Loucy (cell line): ENCODE results near the gene PGD.

Experiments
- H2AFZ ChIP-seq: fragments of 200-600 bp; sonication (generic); 2 replicates; pipeline ENCODE4 v1.6.0; 2016; ENCODE audit warnings: antibody characterized with exemption, mild to moderate bottlenecking, low read length, moderate library complexity
- H3F3A ChIP-seq: fragments of 200-600 bp; 2 replicates; pipeline ENCODE4 v1.6.0; 2016; ENCODE audit warnings: antibody characterized with exemption, low read depth, mild to moderate bottlenecking
- H3K27me3 ChIP-seq: fragments of 200-600 bp; sonication (generic); 2 replicates; pipeline ENCODE4 v1.6.1; 2014; ENCODE audit warnings: low read length, mild to moderate bottlenecking; ENCODE audit not compliant: insufficient read depth, poor library complexity, severe bottlenecking
- H3K36me3 ChIP-seq: fragments of 200-600 bp; sonication (generic); 2 replicates; pipeline ENCODE4 v1.6.1; 2016; ENCODE audit warnings: low read length; ENCODE audit not compliant: insufficient read depth
- H3K4me1 ChIP-seq: fragments of 200-600 bp; sonication (generic); 2 replicates; pipeline ENCODE4 v1.5.1; 2014; ENCODE audit warnings: low read length, mild to moderate bottlenecking; ENCODE audit not compliant: insufficient read depth, poor library complexity, severe bottlenecking
- H3K4me2 ChIP-seq: fragments of 200-600 bp; sonication (generic); 2 replicates; pipeline ENCODE4 v1.6.0; 2014; ENCODE audit warnings: antibody characterized with exemption, low read length, low read depth, mild to moderate bottlenecking; ENCODE audit not compliant: poor library complexity, severe bottlenecking
- H3K4me3 ChIP-seq: fragments of 200-600 bp; sonication (generic); 2 replicates; pipeline ENCODE4 v1.5.1; 2014; ENCODE audit warnings: low read length, mild to moderate bottlenecking, mixed read lengths; ENCODE audit not compliant: poor library complexity, severe bottlenecking
- H3K79me2 ChIP-seq: fragments of 200-600 bp; sonication (generic); 2 replicates; pipeline ENCODE4 v1.6.1; 2014; ENCODE audit warnings: low read length; ENCODE audit not compliant: insufficient read depth
- H3K9ac ChIP-seq: fragments of 200-600 bp; sonication (generic); 2 replicates; pipeline ENCODE4 v1.6.0; 2014; ENCODE audit warnings: mild to moderate bottlenecking, low read depth, low read length, moderate library complexity; ENCODE audit not compliant: poor library complexity, severe bottlenecking
- H3K9me2 ChIP-seq: fragments of 200-600 bp; sonication (generic); replicated peaks from 2 replicates; pipeline ENCODE4 v1.6.1; 2016; ENCODE audit warnings: low read depth, low read length, mixed read lengths
- H3K9me3 ChIP-seq: fragments of 200-600 bp; sonication (generic); 2 replicates; pipeline ENCODE4 v1.6.1; 2014; ENCODE audit warnings: mild to moderate bottlenecking, antibody characterized with exemption, low read length, low read depth; ENCODE audit not compliant: insufficient read depth
- H4K20me1 ChIP-seq: fragments of 200-600 bp; sonication (generic); 2 replicates; pipeline ENCODE4 v1.6.0; 2014; ENCODE audit warnings: antibody characterized with exemption, low read length, mild to moderate bottlenecking; ENCODE audit not compliant: insufficient read depth, poor library complexity, severe bottlenecking
- EZH2phosphoT487 ChIP-seq: fragments of 200-600 bp; IDR thresholded peaks from 2 replicates; pipeline ENCODE4 v1.6.1; 2018; ENCODE audit warnings: antibody characterized with exemption, mild to moderate bottlenecking, moderate library complexity, borderline replicate concordance
- TF ChIP-seq, protein P1 (sequence below): fragments of 200-600 bp; sonication (generic); conservative IDR thresholded peaks from 2 replicates; pipeline ENCODE4 v1.5.1; 2014; ENCODE audit warnings: mild to moderate bottlenecking, antibody characterized with exemption, low read length

PGD gene

DNA sequence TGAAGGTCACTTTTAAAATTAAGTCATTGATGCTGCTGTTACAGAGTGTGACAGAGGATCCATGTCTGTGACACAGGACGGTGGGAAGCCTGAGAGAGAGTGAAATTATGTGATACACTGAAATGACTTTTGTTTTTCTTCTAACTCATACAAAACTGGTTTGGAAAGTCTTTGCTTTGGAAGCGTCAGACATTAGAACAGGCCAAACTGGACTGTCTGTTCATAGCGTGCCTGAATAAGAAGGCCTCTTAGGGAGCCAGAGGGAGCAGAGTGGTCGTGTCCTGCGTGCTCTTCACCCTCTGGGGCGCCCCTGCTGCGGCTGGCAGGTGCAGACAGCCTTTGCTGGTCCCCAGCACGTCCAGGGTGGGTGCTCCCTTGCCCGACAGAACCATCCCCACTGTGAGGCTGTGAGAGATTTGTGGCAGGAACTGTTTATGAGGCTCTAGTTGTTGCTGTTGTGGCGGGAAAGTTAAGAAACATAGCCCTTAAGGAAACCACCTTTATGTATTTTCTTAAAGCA lies 19.7 kb upstream of the PGD start:
- Histone ChIP-seq H2AFZ (no peak overlapping the region), H3K79me2 (no peaks in the 10 kb centered on the region), H3K4me1 (no peaks in the 10 kb centered on the region), H3K4me2 (no peak overlapping the region), H3K9ac (no peak overlapping the region), H3K36me3 (peaks cover 22% of the 10 kb centered on the region; the same call in 1 of the 2 replicates), H3K4me3 (no peak overlapping the region), H3F3A (no peaks in the 10 kb centered on the region), H4K20me1 (no peaks in the 10 kb centered on the region), H3K9me2 (no peaks in the 10 kb centered on the region), H3K9me3 (no peaks in the 10 kb centered on the region), H3K27me3 (no peaks in the 10 kb centered on the region)
- TF ChIP-seq EZH2phosphoT487: no peak
- TF ChIP-seq, protein P1, sequence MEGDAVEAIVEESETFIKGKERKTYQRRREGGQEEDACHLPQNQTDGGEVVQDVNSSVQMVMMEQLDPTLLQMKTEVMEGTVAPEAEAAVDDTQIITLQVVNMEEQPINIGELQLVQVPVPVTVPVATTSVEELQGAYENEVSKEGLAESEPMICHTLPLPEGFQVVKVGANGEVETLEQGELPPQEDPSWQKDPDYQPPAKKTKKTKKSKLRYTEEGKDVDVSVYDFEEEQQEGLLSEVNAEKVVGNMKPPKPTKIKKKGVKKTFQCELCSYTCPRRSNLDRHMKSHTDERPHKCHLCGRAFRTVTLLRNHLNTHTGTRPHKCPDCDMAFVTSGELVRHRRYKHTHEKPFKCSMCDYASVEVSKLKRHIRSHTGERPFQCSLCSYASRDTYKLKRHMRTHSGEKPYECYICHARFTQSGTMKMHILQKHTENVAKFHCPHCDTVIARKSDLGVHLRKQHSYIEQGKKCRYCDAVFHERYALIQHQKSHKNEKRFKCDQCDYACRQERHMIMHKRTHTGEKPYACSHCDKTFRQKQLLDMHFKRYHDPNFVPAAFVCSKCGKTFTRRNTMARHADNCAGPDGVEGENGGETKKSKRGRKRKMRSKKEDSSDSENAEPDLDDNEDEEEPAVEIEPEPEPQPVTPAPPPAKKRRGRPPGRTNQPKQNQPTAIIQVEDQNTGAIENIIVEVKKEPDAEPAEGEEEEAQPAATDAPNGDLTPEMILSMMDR: no peak

DNA sequence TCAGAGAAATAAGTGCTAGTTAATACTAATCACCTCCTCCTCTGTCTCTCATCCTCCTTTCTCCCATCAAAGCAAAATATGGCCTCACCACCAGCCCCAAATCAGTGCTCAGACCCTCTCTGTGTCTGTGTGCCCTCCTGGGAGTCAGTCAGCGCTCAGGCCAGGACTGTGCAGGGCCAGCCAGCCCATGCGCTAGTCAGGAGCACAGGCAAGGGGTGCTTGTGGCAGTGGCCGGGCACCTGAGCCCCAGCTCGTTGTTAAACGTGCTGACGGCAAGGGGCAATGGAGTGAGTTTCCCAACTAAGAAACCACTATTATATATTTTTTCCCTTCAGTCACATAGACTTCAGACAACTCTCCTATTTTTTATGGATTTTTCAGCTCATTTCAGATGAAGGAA lies 19.2 kb upstream of the PGD start:
- no peaks in the 10 kb centered on the region for H3K79me2 ChIP-seq
- no peaks in the 10 kb centered on the region for H3F3A ChIP-seq
- no peaks in the 10 kb centered on the region for H3K9me3 ChIP-seq
- H3K9ac ChIP-seq: no peak overlapping the region
- H3K4me1 ChIP-seq: no peaks in the 10 kb centered on the region
- H3K4me2 ChIP-seq: no peak overlapping the region
- TF ChIP-seq, protein P1: no peak
- TF ChIP-seq EZH2phosphoT487: no peak
- H4K20me1 ChIP-seq: no peaks in the 10 kb centered on the region
- H3K36me3 ChIP-seq: peaks cover 18% of the 10 kb centered on the region; the same call in 1 of the 2 replicates
- H3K4me3 ChIP-seq: no peak overlapping the region
- no peaks in the 10 kb centered on the region for H3K9me2 ChIP-seq
- H3K27me3 ChIP-seq: no peaks in the 10 kb centered on the region
- H2AFZ ChIP-seq: no peak overlapping the region

DNA sequence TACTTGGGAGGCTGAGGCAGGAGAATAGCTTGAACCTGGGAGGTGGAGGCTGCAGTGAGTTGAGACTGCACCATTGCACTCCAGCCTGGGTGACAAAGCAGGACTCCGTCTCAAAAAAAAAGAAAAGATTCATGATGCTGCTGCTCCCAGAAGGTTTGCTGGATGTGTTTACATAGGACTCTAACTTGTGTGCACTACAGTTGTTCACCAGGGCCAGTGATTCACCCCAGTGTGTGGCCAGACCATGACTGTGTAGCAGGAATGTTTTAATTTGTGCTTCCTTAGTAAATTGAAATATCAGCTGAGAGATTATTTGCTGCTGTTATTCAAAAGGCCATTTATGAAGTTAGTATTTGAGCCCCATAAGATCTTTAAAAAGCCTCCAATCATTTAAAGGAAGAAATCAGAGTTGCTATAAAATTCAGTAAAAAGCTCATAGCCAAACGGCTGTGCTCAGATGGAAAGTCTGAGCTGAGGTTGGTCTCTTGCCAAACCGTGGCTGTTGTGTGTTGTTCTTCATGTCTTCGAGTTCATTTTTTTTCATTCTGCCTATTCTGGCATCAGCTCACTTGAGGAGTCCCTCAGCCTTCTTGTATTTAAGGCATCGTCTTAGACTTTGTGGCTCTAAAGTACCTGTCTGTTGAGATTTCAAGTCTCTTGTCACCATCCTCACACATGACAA lies 18.1 kb upstream of the PGD start:
- Histone ChIP-seq H2AFZ (no peak overlapping the region), H3K4me2 (no peak overlapping the region), H3K9me3 (no peaks in the 10 kb centered on the region), H3K79me2 (no peaks in the 10 kb centered on the region), H3K9ac (no peak overlapping the region), H3K4me3 (no peak overlapping the region), H3K4me1 (no peaks in the 10 kb centered on the region), H3F3A (no peaks in the 10 kb centered on the region), H4K20me1 (no peaks in the 10 kb centered on the region), H3K9me2 (no peaks in the 10 kb centered on the region), H3K36me3 (peaks cover 11% of the 10 kb centered on the region; the same call in 1 of the 2 replicates), H3K27me3 (no peaks in the 10 kb centered on the region)
- TF ChIP-seq EZH2phosphoT487: no peak
- TF ChIP-seq, protein P1: no peak
